Naive B cell (primary cell): ENCODE data around the gene IPO9. TPM values are rescaled to one million over a fixed set of nuclear protein-coding genes. Genes with fewer than 3 reads are reported as not detected.
"Not testable (repeated sequence)": the region's sequence is repeated elsewhere in the genome, so short reads cannot be mapped to it uniquely, and the experiment has no call there.

Experiments used
- ATAC-seq, 2 donors: fragments of 150-1000 bp; cut with Tn5 transposase; 2 replicates each; pipeline ENCODE4 v1.10.0; 2021; ENCODE audit warnings: low read depth in 2 of 2, mild to moderate bottlenecking in 2 of 2, moderate library complexity in 2 of 2
- DNase-seq: peaks from one replicate; pipeline ENCODE4 v3.0.0; 2022
- H3K27ac Mint-ChIP-seq, 6 donors: one replicate each; pipeline ENCODE4 v1.8.0; 2020 to 2022; ENCODE audit warnings: mild to moderate bottlenecking in 6 of 6, mixed read lengths in 6 of 6, moderate library complexity in 5 of 6, inconsistent platforms in 2 of 6
- H3K27me3 Mint-ChIP-seq, 3 donors: one replicate each; pipeline ENCODE4 v1.8.0; 2021 to 2022; ENCODE audit warnings: mixed read lengths in 3 of 3, mild to moderate bottlenecking in 1 of 3
- H3K36me3 Mint-ChIP-seq, 2 donors: one replicate each; pipeline ENCODE4 v1.8.0; 2020 to 2022; ENCODE audit warnings: mixed read lengths in 2 of 2, inconsistent platforms in 1 of 2, mild to moderate bottlenecking in 1 of 2
- H3K4me1 Mint-ChIP-seq, 3 donors: one replicate each; pipeline ENCODE4 v1.8.0; 2020 to 2022; ENCODE audit warnings: mixed read lengths in 3 of 3, inconsistent platforms in 1 of 3, mild to moderate bottlenecking in 1 of 3, moderate library complexity in 1 of 3
- H3K4me3 Mint-ChIP-seq, 8 donors: one replicate each; pipeline ENCODE4 v1.8.0; 2020 to 2022; ENCODE audit warnings: mild to moderate bottlenecking in 8 of 8, mixed read lengths in 8 of 8, moderate library complexity in 8 of 8, inconsistent platforms in 2 of 8
- H3K9me3 Mint-ChIP-seq, 7 donors: one replicate each; pipeline ENCODE4 v1.8.0; 2020 to 2022; ENCODE audit warnings: mixed read lengths in 7 of 7, mild to moderate bottlenecking in 5 of 7, inconsistent platforms in 2 of 7, moderate library complexity in 1 of 7
- polyA plus RNA-seq, 6 donors: library from polyadenylated mRNA; unstranded; fragments of 300-500 nt; fragmentation: Illumina TruSeq; gene quantifications; one replicate each; pipeline ENCODE4 v1.2.3, GENCODE V29; 2021; ENCODE audit warnings: low read depth in 6 of 6

IPO9 gene
- polyA plus RNA-seq, 6 donors from 2014 or later = 13.6 to 30.0 (median 18.0) TPM

- Mint-ChIP-seq H3K4me1 (no peaks in the 10 kb centered on the region), H3K9me3 (no peaks in the 10 kb centered on the region), H3K36me3 (peaks cover 7 to 10% of the 10 kb centered on the region in 2 donors), H3K4me3 (no peak overlapping the region), H3K27me3 (no peaks in the 10 kb centered on the region), H3K27ac (no peak overlapping the region)
- DNase-seq (no peak), ATAC-seq (no peak)
Measured at GRCh38 chr1:201818971-201819750, 9.8 kb upstream of the IPO9 start.

GRCh38 chr1:201820413-201820812 is 8.5 kb upstream of the IPO9 start:
- no peaks in the 10 kb centered on the region for H3K4me1 Mint-ChIP-seq
- H3K27ac Mint-ChIP-seq = peak overlapping the region in 1 of 6 donors; percentile 87
- peaks cover 7 to 10% of the 10 kb centered on the region in 2 donors for H3K36me3 Mint-ChIP-seq
- H3K4me3 Mint-ChIP-seq = no peak overlapping the region
- H3K9me3 Mint-ChIP-seq = no peaks in the 10 kb centered on the region
- DNase-seq (no peak), ATAC-seq (no peak)
- no peaks in the 10 kb centered on the region for H3K27me3 Mint-ChIP-seq

DNA sequence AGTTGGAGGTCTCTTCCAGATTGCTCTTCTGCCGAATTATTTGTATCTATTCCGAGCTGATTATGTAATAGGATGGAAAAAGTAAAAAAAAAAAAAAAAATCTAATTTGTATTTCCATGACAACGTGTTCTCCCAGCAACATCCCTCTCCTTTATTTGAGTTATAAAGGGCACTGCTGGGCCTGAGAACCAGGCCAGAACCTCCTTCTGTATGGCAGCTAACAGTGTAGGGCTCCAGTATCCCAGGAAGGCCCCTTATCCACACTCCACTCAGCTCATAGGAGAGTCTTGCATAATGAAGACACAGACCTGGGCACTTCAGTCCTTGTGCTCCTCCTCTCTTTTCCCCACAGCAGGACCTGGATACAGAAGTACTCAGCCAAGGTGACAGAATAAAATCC is 3.7 kb upstream of the IPO9 start:
- H3K27me3 Mint-ChIP-seq = no peaks in the 10 kb centered on the region
- peak overlapping the region in 1 of 6 donors; percentile 24 for H3K27ac Mint-ChIP-seq
- no peak for DNase-seq
- no peak for ATAC-seq
- H3K9me3 Mint-ChIP-seq = no peaks in the 10 kb centered on the region
- peaks cover 11 to 23% (median 19%) of the 10 kb centered on the region in 3 donors for H3K4me1 Mint-ChIP-seq
- H3K36me3 Mint-ChIP-seq = peaks cover 0 to 2% of the 10 kb centered on the region in 2 donors
- H3K4me3 Mint-ChIP-seq = peak overlapping the region in 2 of 8 donors; percentile 13 to 42

GRCh38 chr1:201826830-201827229 is 2.1 kb upstream of the IPO9 start:
- no peak for ATAC-seq
- Mint-ChIP-seq H3K27ac (peak overlapping the region in 1 of 6 donors; percentile 77), H3K27me3 (no peaks in the 10 kb centered on the region), H3K4me3 (peak overlapping the region in 1 of 8 donors; percentile 91), H3K9me3 (no peaks in the 10 kb centered on the region), H3K4me1 (peaks cover 24 to 38% (median 35%) of the 10 kb centered on the region in 3 donors), H3K36me3 (no peaks in the 10 kb centered on the region)
- DNase-seq = no peak

GRCh38 chr1:201827321-201828216 is 1.4 kb upstream of the IPO9 start:
- no peak overlapping the region for H3K27ac Mint-ChIP-seq
- peak overlapping the region in 4 of 8 donors; percentile 5 to 91 (median 49) for H3K4me3 Mint-ChIP-seq
- no peaks in the 10 kb centered on the region for H3K36me3 Mint-ChIP-seq
- DNase-seq (no peak), ATAC-seq (no peak)
- H3K27me3 Mint-ChIP-seq = no peaks in the 10 kb centered on the region
- H3K9me3 Mint-ChIP-seq = no peaks in the 10 kb centered on the region
- H3K4me1 Mint-ChIP-seq = peaks cover 24 to 42% (median 40%) of the 10 kb centered on the region in 3 donors

- DNase-seq (no peak), ATAC-seq (no peak)
- Mint-ChIP-seq H3K27ac (peak overlapping the region in 4 of 6 donors; percentile 38 to 96 (median 86)), H3K9me3 (no peaks in the 10 kb centered on the region), H3K4me3 (peak overlapping the region; percentile 70 to 99 (median 97)), H3K27me3 (no peaks in the 10 kb centered on the region), H3K4me1 (peaks cover 24 to 46% (median 40%) of the 10 kb centered on the region in 3 donors), H3K36me3 (no peaks in the 10 kb centered on the region)
Measured at GRCh38 chr1:201828217-201828819, 639 bp upstream of the IPO9 start.

DNA sequence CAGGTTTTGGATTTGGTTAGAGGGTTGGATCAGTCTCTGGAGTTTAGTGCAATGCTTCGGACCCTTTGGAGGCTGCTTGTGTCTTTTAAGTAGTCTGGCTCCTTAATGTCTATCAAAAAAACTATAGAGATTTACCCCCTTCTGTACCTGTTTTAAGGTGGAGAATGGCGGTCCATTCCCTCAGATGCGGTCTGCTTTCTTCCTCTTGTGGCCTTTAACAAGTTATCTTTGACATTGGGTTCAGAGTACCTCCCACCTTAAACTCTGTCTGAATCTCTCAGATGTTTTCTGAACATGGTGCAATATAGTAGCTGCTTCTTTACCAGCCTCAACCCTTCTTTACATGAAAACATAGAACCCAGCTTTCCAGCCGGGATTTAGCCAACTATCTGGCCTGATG is 2.4 kb downstream of the IPO9 start:
- ATAC-seq (no peak), DNase-seq (no peak)
- Mint-ChIP-seq H3K4me1 (peaks cover 35 to 56% (median 55%) of the 10 kb centered on the region in 3 donors), H3K4me3 (peak overlapping the region in 6 of 8 donors; percentile 29 to 98 (median 92)), H3K9me3 (no peaks in the 10 kb centered on the region), H3K36me3 (peaks cover 0 to 5% of the 10 kb centered on the region in 2 donors), H3K27ac (peak overlapping the region in 2 of 6 donors; percentile 65 to 70), H3K27me3 (no peaks in the 10 kb centered on the region)

GRCh38 chr1:201834621-201835020 is 5.7 kb downstream of the IPO9 start:
- no peak for ATAC-seq
- Mint-ChIP-seq H3K9me3 (no peaks in the 10 kb centered on the region), H3K4me1 (peaks cover 35 to 59% (median 43%) of the 10 kb centered on the region in 3 donors), H3K27ac (peak overlapping the region in 1 of 6 donors; percentile 15), H3K36me3 (peaks cover 0 to 12% of the 10 kb centered on the region in 2 donors), H3K4me3 (peak overlapping the region in 1 of 8 donors; percentile 53), H3K27me3 (no peaks in the 10 kb centered on the region)
- DNase-seq = no peak

DNA sequence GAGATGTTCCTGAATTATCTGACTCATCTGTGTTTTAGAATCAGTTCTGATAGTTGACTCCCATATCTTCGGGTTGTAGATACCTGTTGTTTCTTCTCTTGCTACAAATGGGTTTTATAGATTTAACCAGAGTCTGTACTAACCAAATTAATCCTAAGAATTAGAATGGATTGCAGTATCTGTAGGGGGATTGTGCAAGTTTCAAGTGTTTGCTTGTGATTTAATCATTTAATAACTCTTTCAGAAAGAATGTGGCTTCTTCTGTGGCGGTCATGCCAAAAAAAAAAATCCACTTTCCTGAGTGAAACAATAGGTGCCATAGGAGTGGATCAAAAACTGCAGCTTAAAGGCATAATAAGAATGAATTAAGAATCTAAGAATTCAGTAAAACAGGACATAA is 9.4 kb downstream of the IPO9 start:
- no peak overlapping the region for H3K4me3 Mint-ChIP-seq
- ATAC-seq (no peak), DNase-seq (no peak)
- H3K36me3 Mint-ChIP-seq = peaks cover 0 to 12% of the 10 kb centered on the region in 2 donors
- H3K4me1 Mint-ChIP-seq = peaks cover 32 to 64% (median 33%) of the 10 kb centered on the region in 3 donors
- no peaks in the 10 kb centered on the region for H3K9me3 Mint-ChIP-seq
- no peaks in the 10 kb centered on the region for H3K27me3 Mint-ChIP-seq
- H3K27ac Mint-ChIP-seq = peak overlapping the region in 2 of 6 donors; percentile 28 to 49

DNA sequence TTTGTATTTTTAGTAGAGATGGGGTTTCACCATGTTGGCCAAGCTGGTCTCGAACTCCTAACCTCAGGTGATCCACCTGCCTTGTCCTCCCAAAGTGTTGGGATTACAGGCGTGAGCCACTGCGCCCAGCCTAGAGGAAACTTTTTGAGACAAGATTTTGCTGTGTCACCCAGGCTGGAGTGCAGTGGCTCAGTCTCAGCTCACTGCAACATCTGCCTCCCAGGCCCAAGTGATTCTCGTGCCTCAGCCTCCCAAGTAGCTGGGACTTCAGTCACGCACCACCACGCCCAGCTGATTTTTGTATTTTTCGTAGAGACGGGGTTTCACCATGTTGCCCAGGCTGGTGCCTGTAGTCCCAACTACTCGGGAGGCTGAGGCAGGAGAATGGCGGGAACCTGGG is 10.1 kb downstream of the IPO9 start:
- ATAC-seq, H3K27ac Mint-ChIP-seq, H3K27me3 Mint-ChIP-seq, DNase-seq, H3K4me3 Mint-ChIP-seq, H3K9me3 Mint-ChIP-seq: not testable (repeated sequence)
- Mint-ChIP-seq H3K36me3 (peaks cover 0 to 12% of the 10 kb centered on the region in 2 donors), H3K4me1 (peaks cover 31 to 62% (median 33%) of the 10 kb centered on the region in 3 donors)

GRCh38 chr1:201840055-201840454 is 11.1 kb downstream of the IPO9 start:
- peaks cover 24 to 52% (median 29%) of the 10 kb centered on the region in 3 donors for H3K4me1 Mint-ChIP-seq
- H3K9me3 Mint-ChIP-seq = no peaks in the 10 kb centered on the region
- DNase-seq (no peak), ATAC-seq (no peak)
- peak overlapping the region in 1 of 6 donors; percentile 37 for H3K27ac Mint-ChIP-seq
- H3K4me3 Mint-ChIP-seq = no peak overlapping the region
- peaks cover 0 to 7% of the 10 kb centered on the region in 2 donors for H3K36me3 Mint-ChIP-seq
- no peaks in the 10 kb centered on the region for H3K27me3 Mint-ChIP-seq

- ATAC-seq (no peak), DNase-seq (no peak)
- Mint-ChIP-seq H3K9me3 (no peaks in the 10 kb centered on the region), H3K27me3 (no peaks in the 10 kb centered on the region), H3K4me3 (no peak overlapping the region), H3K36me3 (peaks cover 0 to 7% of the 10 kb centered on the region in 2 donors), H3K27ac (peak overlapping the region in 2 of 6 donors; percentile 37 to 69), H3K4me1 (peaks cover 21 to 48% (median 27%) of the 10 kb centered on the region in 3 donors)
Measured at GRCh38 chr1:201840490-201840889, 11.5 kb downstream of the IPO9 start.
